GM19397 (cell line): ENCODE measurements around the gene CPED1.
"Not testable (repeated sequence)": the region's sequence is repeated elsewhere in the genome, so short reads cannot be mapped to it uniquely, and the experiment has no call there.

Source experiments
- ATAC-seq: cut with Tn5 transposase; IDR thresholded peaks from one replicate; pipeline ENCODE4 v1.9.1; 2021; ENCODE audit warnings: mild to moderate bottlenecking, moderate library complexity; ENCODE audit not compliant: unreplicated experiment

Gene CPED1

GRCh38 chr7:121059979-121060509, 71.5 kb downstream of the CPED1 start:
- not testable (repeated sequence) for ATAC-seq

DNA sequence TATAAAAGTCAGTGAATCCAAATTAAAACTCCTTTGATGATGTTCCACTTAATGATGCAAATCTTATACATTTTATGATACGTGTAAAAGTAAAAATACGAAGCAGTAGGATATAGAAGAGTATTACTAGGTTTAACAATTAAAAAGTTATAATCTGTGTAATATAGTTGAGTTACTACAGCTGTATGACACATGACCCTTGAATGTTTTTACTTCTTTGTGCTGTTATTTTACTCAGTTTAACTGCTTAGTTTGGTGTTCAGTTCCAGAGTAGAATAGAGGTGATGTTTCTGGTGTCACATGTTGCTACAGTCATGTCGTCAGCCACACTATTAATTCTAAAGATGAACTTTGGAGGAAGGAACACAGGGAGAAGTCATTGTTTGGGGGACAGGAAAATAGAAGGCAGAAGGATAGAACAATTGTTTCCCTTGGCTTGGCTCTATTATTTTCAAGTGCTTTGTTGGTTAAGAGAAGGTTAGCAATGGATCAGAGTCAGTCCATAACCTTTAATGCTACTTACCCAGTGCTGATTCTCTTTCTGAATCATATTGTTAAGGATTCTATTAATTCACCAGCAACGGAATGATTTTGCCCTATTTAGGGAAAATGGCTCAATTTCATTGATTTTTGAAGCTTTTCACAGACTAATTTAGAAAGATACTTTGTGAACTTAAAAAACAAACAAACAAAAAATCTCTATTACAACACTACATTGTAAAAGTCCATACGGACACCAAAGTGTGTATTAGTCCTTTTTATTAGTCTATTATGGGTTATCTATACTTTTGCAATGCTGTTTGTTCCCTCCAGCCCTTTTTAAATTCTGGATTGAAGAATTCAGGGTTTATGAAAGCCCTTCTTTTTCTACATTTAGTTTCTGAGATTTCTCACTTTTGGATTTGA, 73.4 kb downstream of the CPED1 start:
- ATAC-seq = no peak

GRCh38 chr7:121062671-121063279, 74.3 kb downstream of the CPED1 start:
- ATAC-seq = no peak

DNA sequence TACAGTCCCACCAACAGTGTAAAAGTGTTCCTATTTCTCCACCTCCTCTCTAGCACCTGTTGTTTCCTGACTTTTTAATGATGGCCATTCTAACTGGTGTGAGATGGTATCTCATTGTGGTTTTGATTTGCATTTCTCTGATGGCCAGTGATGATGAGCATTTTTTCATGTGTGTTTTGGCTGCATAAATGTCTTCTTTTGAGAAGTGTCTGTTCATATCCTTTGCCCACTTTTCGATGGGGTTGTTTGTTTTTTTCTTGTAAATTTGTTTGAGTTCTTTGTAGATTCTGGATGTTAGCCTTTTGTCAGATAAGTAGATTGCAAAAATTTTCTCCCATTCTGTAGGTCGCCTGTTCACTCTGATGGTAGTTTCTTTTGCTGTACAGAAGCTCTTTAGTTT, 79.2 kb downstream of the CPED1 start:
- ATAC-seq = not testable (repeated sequence)

DNA sequence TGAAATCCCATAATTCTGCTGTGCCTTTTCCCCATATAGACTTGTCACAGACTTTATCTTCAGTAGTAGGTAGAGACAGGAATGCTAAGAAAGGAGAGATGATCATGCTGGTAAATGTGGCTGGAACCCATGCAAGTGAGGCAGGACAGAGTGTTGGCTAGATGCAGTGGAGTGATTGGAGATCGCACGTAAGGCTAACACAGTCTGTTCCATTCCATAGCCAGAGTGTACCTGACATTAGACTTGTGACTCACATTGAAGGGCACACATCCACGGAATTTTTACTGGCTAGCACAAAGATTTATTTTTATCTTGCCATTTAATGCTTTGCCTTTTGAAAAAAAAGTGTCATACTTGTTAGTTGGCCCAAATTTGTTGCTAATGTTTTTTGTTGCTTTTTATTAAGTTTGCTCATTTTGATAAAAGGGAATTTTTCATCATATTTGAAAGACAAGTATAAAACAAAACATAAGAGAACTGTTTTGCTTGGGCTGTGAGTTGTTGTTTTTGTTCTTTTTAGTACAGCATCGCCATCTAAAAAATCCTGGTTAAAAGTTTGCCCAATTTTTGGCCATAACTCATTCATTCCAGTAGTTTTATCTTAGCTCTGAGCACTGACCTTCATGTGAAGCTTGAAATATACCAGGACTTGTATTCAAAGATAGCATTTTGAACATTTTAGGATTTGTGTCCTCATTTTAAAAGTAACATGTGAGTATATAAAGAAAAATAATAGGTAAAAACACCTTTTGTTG, 81.0 kb downstream of the CPED1 start:
- ATAC-seq = no peak

DNA sequence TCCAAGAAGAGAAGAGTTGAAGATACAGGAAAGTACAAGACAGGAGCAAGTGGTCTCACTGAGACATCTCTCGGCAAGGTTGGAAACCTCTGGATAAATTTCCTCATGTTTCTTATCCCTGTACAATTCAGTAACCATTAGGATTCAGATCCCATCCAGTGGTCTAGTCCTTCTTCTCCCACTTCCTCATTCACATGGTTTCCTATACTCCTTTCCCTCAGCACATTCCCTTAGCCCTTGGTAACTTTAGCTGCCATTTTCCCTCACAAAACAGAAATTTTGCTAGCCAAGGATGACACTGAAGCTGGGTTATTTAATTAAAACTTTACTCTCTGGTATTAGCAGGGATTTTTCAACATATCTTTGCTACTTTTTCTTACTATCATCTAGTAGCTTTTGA, 82.6 kb downstream of the CPED1 start:
- ATAC-seq = no peak

DNA sequence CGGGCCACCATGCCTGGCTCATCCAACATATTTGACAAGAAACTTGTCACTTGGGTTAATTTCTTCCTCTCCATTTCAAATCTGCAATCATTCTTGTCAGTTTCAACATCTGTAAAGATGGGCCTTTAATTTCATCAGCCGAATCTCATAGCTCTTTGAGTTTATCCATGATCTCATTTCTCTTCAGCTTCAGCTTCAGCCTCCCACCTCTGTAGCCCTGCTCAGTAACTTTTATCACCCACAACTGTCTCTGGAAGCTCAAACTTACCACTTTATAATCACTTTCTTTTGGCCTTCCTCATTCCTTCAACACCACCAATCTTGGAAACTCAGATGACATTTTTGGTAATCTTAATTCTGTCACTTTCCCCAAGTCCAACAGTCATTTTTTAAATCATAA, 83.2 kb downstream of the CPED1 start:
- no peak for ATAC-seq

DNA sequence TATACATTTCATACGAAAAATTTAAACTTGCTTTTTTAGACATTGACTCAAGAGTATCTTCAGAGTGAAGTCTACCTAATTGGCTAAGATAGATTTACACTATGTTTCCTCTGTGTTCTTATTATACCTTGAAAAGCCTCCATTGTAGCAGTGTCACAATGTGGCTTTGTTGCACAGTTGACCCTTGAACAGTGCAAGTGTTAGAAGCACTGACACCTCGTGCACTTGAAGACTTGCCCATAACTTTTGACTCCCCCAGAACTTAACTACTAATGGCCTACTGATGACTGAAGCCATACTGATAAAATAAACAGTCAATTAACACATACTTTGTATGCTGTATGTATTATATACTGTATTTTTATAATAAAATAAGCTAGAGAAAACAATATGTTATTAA, 84.3 kb downstream of the CPED1 start:
- no peak for ATAC-seq

DNA sequence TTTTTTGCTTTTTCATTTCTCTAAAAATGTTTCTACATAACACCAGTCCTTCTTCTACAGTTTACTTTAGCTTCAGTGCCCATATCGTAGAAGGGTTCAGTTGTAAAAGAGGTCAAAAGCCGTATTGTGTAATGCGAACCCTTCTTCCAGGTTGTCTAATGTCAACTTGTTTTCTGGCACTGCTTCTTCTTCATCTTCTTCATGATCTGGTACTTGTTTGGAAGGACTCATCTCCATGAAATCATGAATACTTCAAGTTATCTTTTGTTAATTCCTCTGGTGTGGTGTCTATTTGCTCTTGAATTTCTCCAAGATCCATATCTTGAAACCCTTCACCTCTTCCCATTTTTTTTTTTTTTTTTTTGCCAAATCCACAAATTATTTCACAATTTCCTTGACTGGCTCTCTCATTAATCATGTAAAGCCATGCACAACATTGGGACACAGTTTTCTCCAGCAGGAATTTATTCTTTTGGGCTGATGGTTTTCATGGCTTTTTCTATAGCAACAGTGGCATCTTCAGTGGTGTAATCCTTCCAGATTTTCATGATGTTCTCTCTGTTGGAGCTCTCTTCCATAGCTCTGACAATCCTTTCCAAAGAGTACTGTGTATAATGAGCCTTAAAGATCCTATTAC, 85.1 kb downstream of the CPED1 start:
- ATAC-seq = no peak

- not testable (repeated sequence) for ATAC-seq
These were observed 86.9 kb downstream of the CPED1 start for GRCh38 chr7:121075424-121075841.

- ATAC-seq = no peak
These were observed 87.4 kb downstream of the CPED1 start for GRCh38 chr7:121075952-121076349.

- ATAC-seq = no peak
These were observed 88.0 kb downstream of the CPED1 start for GRCh38 chr7:121076350-121077164.

GRCh38 chr7:121077165-121077630, 88.7 kb downstream of the CPED1 start:
- ATAC-seq = no peak

DNA sequence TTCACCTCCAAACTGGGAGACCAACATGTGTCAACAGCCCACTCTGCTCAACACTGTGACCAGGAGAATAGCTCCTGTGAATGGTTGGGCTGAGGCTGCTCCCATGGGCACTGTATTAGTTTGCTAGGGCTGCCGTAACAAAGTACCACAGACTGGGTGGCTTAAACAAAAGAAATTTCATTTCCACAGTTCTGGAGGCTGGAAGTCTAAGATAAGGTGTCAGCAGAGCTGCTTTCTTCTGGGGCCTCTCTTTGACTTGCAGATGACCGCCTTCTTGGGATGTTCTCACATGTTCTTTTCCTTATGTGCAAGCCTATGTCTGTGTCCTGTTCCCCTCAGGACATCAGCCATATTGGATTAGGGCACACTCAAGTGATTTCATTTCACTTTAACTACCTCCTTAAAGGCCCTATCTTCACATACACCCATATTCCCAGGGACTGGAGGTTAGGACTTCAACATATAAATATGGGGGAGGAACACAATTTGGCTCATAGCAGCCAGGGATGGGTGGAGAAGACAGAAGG, 90.3 kb downstream of the CPED1 start:
- ATAC-seq = no peak

DNA sequence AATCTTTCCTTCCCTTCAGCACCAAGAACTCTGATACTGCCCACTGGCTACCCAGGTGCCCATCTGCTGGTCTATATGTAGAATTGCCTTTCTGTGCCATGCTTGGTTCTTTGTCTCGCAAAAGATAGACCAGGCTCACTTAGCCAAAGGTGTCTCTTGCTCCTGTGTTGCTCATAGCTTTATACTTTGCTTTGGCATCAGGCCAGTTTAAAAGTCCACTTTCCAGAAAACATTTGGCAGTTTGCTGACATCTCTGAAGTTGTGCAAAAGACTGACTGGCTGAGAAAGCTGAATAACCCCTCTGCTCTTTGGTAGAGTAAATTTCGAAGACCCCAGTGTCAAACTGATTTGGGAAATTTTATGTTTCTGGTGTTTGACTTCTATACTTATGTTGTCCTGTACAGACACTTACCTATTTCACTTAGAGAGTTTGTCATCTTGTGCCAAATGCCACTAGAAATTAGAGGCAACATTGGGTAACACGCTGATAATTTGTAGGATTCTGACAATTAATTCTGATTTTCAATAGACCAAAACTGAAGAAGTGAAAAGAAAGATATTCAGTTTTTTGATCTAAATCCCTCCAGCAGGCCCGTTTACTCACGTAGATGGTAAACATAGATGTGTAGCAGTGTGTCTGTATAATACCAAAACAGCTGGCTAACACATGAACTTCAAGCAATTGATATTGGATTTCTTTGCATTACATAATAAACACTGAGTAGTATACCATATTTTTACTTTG, 91.1 kb downstream of the CPED1 start:
- ATAC-seq = no peak

- ATAC-seq = no peak
These were observed 91.9 kb downstream of the CPED1 start for GRCh38 chr7:121080257-121080912.

DNA sequence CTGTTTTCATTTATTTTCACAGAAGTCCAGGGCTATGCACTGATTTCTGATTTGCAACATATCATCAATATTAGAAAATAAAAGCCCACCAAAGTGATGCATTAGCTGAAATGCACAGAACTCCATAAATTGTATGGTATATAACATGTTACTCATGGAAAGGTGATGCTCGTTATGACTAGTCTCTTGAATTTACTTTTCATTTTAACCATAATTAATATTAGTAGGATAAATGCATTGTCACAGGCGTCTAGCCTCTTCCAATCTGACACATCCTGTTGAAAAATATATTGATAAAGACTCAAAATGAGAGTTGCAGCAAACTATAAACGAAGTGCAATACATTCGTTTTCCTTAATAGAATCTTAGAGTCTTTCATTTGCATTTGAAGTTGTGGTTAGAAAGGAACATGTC, 92.4 kb downstream of the CPED1 start:
- ATAC-seq = no peak

GRCh38 chr7:121081327-121081936, 92.9 kb downstream of the CPED1 start:
- ATAC-seq = peak; percentile 78
